GM12878 (cell line): ENCODE data around the gene SRSF12. TPM values are rescaled to one million over a fixed set of nuclear protein-coding genes. Genes with fewer than 3 reads are reported as not detected.

Source experiments
- EED ChIP-seq: sonication (generic); IDR thresholded peaks from 2 replicates; pipeline ENCODE4 v1.6.1; 2016; ENCODE audit warnings: antibody characterized with exemption, low read depth
- GATAD2B ChIP-seq: fragments of 450-650 bp; conservative IDR thresholded peaks from 2 replicates; pipeline ENCODE4 v1.6.1; 2017; ENCODE audit warnings: low read depth, mild to moderate bottlenecking, moderate library complexity
- KDM1A ChIP-seq: fragments of 200-600 bp; sonication (generic); IDR thresholded peaks from 2 replicates; pipeline ENCODE4 v1.6.1; 2016; ENCODE audit warnings: borderline replicate concordance
- NBN ChIP-seq: fragments of 450-650 bp; IDR thresholded peaks from 2 replicates; pipeline ENCODE4 v1.6.1; 2016
- PAX5 ChIP-seq: IDR thresholded peaks from 2 replicates; pipeline ENCODE4 v1.6.1; 2011; ENCODE audit warnings: low read depth, low read length, borderline replicate concordance
- SMARCA5 ChIP-seq: fragments of 450-650 bp; IDR thresholded peaks from 2 replicates; pipeline ENCODE4 v1.6.1; 2017; ENCODE audit warnings: mild to moderate bottlenecking
- polyA plus RNA-seq, 11 experiments: library from polyadenylated mRNA; depleted of rRNA in 4 of 11; unstranded in 6 of 11; stranded (reverse) in 5 of 11; fragments of >200 nt; fragmentation: Nextera tagmentation in 4 of 11; fragmentation: Illumina TruSeq in 1 of 11; extraction: Ambion mirVana in 4 of 11; extraction: Trizol in 1 of 11; gene quantifications; 1 replicate in 1 of 11; 2 replicates in 10 of 11; pipeline versions ENCODE4 v1.2.1 to v1.2.3, GENCODE V29; 2011 to 2016; ENCODE audit warnings: inconsistent platforms in 2 of 11, missing spikeins in 2 of 11, low read depth in 1 of 11
- total RNA-seq, 4 experiments: library from RNA; depleted of rRNA in 3 of 4; stranded (reverse); fragments of >200 nt in 3 of 4; fragmentation: Illumina TruSeq in 1 of 4; extraction: Trizol in 1 of 4; gene quantifications; 2 replicates each; pipeline versions ENCODE4 v1.2.1 to v1.2.3, GENCODE V29; 2013 to 2021
- TF ChIP-seq, protein P1 (sequence below): IDR thresholded peaks from 2 replicates; pipeline ENCODE4 v1.6.1; 2012; ENCODE audit warnings: improper control_type of control experiment, low read depth, low read length; ENCODE audit not compliant: insufficient replicate concordance
- TF ChIP-seq, protein P2 (sequence below): fragments of 450-650 bp; IDR thresholded peaks from 2 replicates; pipeline ENCODE4 v1.6.1; 2017; ENCODE audit warnings: mild to moderate bottlenecking, low read depth, inconsistent platforms; ENCODE audit not compliant: poor library complexity, severe bottlenecking
- TF ChIP-seq, protein P3 (sequence below): fragments of 450-650 bp; IDR thresholded peaks from 2 replicates; pipeline ENCODE4 v1.6.1; 2017; ENCODE audit warnings: antibody characterized with exemption, mild to moderate bottlenecking, moderate library complexity
- TF ChIP-seq, protein P4 (sequence below): IDR thresholded peaks from 2 replicates; pipeline ENCODE4 v1.6.1; 2011; ENCODE audit warnings: low read depth, low read length, improper control_type of control experiment, borderline replicate concordance

Gene SRSF12
- total and polyA plus RNA-seq, 10 of the 15 experiments (the other 5 are each of a cell fraction or from before 2014, with no cell fraction given) = 0.03 to 0.23 TPM; not detected in 8

DNA sequence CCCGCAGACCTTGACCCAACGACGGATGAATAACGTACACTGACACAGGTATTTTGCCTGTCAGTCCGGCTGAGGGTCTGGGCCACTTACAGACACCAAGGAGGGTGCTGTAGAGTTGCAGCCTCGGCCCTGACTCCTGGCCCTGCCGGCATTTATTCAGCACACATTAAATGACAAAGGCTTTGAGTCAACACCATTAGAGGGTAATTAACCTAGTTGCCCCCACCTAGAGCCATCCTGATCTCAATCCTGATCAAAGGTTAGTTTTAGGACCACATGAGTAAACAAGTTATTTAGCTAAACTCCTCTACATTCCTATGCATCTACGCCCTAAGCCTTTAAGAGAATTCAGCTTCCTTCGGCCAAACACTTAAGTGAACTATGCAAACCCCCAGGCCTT is 16.1 kb upstream of the SRSF12 start (continued):
- TF ChIP-seq, protein P1, sequence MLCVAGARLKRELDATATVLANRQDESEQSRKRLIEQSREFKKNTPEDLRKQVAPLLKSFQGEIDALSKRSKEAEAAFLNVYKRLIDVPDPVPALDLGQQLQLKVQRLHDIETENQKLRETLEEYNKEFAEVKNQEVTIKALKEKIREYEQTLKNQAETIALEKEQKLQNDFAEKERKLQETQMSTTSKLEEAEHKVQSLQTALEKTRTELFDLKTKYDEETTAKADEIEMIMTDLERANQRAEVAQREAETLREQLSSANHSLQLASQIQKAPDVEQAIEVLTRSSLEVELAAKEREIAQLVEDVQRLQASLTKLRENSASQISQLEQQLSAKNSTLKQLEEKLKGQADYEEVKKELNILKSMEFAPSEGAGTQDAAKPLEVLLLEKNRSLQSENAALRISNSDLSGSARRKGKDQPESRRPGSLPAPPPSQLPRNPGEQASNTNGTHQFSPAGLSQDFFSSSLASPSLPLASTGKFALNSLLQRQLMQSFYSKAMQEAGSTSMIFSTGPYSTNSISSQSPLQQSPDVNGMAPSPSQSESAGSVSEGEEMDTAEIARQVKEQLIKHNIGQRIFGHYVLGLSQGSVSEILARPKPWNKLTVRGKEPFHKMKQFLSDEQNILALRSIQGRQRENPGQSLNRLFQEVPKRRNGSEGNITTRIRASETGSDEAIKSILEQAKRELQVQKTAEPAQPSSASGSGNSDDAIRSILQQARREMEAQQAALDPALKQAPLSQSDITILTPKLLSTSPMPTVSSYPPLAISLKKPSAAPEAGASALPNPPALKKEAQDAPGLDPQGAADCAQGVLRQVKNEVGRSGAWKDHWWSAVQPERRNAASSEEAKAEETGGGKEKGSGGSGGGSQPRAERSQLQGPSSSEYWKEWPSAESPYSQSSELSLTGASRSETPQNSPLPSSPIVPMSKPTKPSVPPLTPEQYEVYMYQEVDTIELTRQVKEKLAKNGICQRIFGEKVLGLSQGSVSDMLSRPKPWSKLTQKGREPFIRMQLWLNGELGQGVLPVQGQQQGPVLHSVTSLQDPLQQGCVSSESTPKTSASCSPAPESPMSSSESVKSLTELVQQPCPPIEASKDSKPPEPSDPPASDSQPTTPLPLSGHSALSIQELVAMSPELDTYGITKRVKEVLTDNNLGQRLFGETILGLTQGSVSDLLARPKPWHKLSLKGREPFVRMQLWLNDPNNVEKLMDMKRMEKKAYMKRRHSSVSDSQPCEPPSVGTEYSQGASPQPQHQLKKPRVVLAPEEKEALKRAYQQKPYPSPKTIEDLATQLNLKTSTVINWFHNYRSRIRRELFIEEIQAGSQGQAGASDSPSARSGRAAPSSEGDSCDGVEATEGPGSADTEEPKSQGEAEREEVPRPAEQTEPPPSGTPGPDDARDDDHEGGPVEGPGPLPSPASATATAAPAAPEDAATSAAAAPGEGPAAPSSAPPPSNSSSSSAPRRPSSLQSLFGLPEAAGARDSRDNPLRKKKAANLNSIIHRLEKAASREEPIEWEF = no peak
- TF ChIP-seq PAX5 (no peak), GATAD2B (no peak), KDM1A (no peak), NBN (no peak), EED (no peak), SMARCA5 (no peak)
- TF ChIP-seq, protein P2, sequence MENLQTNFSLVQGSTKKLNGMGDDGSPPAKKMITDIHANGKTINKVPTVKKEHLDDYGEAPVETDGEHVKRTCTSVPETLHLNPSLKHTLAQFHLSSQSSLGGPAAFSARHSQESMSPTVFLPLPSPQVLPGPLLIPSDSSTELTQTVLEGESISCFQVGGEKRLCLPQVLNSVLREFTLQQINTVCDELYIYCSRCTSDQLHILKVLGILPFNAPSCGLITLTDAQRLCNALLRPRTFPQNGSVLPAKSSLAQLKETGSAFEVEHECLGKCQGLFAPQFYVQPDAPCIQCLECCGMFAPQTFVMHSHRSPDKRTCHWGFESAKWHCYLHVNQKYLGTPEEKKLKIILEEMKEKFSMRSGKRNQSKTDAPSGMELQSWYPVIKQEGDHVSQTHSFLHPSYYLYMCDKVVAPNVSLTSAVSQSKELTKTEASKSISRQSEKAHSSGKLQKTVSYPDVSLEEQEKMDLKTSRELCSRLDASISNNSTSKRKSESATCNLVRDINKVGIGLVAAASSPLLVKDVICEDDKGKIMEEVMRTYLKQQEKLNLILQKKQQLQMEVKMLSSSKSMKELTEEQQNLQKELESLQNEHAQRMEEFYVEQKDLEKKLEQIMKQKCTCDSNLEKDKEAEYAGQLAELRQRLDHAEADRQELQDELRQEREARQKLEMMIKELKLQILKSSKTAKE = no peak
- TF ChIP-seq, protein P3, sequence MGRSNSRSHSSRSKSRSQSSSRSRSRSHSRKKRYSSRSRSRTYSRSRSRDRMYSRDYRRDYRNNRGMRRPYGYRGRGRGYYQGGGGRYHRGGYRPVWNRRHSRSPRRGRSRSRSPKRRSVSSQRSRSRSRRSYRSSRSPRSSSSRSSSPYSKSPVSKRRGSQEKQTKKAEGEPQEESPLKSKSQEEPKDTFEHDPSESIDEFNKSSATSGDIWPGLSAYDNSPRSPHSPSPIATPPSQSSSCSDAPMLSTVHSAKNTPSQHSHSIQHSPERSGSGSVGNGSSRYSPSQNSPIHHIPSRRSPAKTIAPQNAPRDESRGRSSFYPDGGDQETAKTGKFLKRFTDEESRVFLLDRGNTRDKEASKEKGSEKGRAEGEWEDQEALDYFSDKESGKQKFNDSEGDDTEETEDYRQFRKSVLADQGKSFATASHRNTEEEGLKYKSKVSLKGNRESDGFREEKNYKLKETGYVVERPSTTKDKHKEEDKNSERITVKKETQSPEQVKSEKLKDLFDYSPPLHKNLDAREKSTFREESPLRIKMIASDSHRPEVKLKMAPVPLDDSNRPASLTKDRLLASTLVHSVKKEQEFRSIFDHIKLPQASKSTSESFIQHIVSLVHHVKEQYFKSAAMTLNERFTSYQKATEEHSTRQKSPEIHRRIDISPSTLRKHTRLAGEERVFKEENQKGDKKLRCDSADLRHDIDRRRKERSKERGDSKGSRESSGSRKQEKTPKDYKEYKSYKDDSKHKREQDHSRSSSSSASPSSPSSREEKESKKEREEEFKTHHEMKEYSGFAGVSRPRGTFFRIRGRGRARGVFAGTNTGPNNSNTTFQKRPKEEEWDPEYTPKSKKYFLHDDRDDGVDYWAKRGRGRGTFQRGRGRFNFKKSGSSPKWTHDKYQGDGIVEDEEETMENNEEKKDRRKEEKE = no peak
- TF ChIP-seq, protein P4, sequence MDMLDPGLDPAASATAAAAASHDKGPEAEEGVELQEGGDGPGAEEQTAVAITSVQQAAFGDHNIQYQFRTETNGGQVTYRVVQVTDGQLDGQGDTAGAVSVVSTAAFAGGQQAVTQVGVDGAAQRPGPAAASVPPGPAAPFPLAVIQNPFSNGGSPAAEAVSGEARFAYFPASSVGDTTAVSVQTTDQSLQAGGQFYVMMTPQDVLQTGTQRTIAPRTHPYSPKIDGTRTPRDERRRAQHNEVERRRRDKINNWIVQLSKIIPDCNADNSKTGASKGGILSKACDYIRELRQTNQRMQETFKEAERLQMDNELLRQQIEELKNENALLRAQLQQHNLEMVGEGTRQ = no peak
